ENCODE results near the gene TRAF2.

TRAF2 gene

GRCh38 chr9:136847088-136847825 lies 39.1 kb upstream of the TRAF2 start:
- no peak for DNase-seq

- DNase-seq, result peak; percentile 63 to 66
Measured at GRCh38 chr9:136847826-136848392, 38.4 kb upstream of the TRAF2 start.

GRCh38 chr9:136848393-136849037 lies 37.8 kb upstream of the TRAF2 start:
- no peak for DNase-seq

GRCh38 chr9:136849038-136849959 lies 37.0 kb upstream of the TRAF2 start, which contains the start of gene PHPT1:
PHPT1 (plus strand) TSS chr9:136849409; CDS start chr9:136849431, 22 bp downstream.
- peak; percentile 96 to 97 for DNase-seq

GRCh38 chr9:136849960-136850865 lies 36.1 kb upstream of the TRAF2 start:
- no peak for DNase-seq

GRCh38 chr9:136850866-136851775 lies 35.2 kb upstream of the TRAF2 start:
- DNase-seq, result no peak

GRCh38 chr9:136851941-136852663 lies 34.2 kb upstream of the TRAF2 start, which contains the start of gene MAMDC4:
MAMDC4 (plus strand) TSS chr9:136852346; CDS start chr9:136852417, 71 bp downstream.
- DNase-seq, result no peak

GRCh38 chr9:136852664-136853595 lies 33.4 kb upstream of the TRAF2 start:
- no peak for DNase-seq

GRCh38 chr9:136853596-136854112 lies 32.7 kb upstream of the TRAF2 start:
- DNase-seq, result no peak

GRCh38 chr9:136854113-136854841 lies 32.0 kb upstream of the TRAF2 start:
- no peak for DNase-seq

- DNase-seq, result no peak
Measured at GRCh38 chr9:136854842-136855460, 31.4 kb upstream of the TRAF2 start.

- DNase-seq, result no peak
Measured at GRCh38 chr9:136855461-136856078, 30.7 kb upstream of the TRAF2 start.

GRCh38 chr9:136856079-136856476 lies 30.2 kb upstream of the TRAF2 start:
- no peak for DNase-seq

GRCh38 chr9:136856541-136857141 lies 29.7 kb upstream of the TRAF2 start:
- DNase-seq, result no peak

GRCh38 chr9:136857166-136857565 lies 29.1 kb upstream of the TRAF2 start:
- DNase-seq, result no peak
